ENCODE measurements around the gene PTPRD.

DNA sequence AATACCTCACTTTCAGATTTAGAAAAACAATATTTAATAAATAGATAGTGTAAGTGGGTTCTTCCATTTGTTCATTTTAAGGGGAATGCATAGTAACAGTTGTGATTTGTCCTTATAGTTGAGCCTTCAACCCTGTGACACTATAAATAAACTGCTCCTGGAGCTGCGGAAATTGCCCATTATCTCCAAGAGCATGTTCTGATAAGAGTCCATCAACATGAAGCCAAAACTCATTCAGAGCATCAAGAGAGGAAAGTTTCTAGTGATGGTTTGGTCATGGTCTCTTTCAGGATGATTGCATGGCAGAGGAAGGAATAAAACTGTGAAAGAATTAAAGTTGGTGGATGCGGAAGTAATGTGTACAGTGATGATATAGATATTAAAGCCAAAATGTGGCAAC, 2041.2 kb downstream of the PTPRD start:
- TF ChIP-seq, protein P1, sequence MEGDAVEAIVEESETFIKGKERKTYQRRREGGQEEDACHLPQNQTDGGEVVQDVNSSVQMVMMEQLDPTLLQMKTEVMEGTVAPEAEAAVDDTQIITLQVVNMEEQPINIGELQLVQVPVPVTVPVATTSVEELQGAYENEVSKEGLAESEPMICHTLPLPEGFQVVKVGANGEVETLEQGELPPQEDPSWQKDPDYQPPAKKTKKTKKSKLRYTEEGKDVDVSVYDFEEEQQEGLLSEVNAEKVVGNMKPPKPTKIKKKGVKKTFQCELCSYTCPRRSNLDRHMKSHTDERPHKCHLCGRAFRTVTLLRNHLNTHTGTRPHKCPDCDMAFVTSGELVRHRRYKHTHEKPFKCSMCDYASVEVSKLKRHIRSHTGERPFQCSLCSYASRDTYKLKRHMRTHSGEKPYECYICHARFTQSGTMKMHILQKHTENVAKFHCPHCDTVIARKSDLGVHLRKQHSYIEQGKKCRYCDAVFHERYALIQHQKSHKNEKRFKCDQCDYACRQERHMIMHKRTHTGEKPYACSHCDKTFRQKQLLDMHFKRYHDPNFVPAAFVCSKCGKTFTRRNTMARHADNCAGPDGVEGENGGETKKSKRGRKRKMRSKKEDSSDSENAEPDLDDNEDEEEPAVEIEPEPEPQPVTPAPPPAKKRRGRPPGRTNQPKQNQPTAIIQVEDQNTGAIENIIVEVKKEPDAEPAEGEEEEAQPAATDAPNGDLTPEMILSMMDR (IDR thresholded peaks at IDR 0.05) = no peak
- TF ChIP-seq EZH2 (IDR thresholded peaks at IDR 0.05; ENCODE audit: borderline replicate concordance, insufficient read depth, low read depth, low read length, poor library complexity, severe bottlenecking) = no peak

All from B cell (primary cell).